Non-pigmented ciliary epithelial cell (primary cell): Measurements from ENCODE around the gene PELI1.
A peak's percentile ranks its signal among the peaks of the same experiment; 100 is the strongest.
"Not testable (repeated sequence)": the region's sequence is repeated elsewhere in the genome, so short reads cannot be mapped to it uniquely, and the experiment has no call there.

Experiments
- DNase-seq: peaks from one replicate; pipeline ENCODE4 v3.0.0-alpha.2; 2010; ENCODE audit warnings: low read depth

Gene PELI1

DNA sequence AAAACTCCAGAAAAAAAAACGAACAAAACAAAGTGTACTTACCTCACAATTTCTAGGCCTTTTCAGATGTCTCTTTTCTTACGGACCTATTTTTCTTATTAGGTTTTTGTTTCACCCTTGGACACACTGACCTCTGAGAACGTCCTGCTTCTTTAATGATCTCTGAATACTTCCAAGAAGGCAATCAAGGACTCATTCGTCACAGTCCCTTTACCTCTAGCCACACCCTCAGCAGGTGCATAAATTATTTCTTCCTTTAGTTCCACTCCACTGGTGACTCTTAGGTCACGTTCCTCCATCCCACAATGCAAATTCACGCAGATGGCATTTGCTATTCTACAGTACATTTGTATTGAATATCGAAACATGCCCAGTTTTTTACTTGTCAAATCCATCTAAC, 21.9 kb downstream of the PELI1 start:
- no peak for DNase-seq

DNA sequence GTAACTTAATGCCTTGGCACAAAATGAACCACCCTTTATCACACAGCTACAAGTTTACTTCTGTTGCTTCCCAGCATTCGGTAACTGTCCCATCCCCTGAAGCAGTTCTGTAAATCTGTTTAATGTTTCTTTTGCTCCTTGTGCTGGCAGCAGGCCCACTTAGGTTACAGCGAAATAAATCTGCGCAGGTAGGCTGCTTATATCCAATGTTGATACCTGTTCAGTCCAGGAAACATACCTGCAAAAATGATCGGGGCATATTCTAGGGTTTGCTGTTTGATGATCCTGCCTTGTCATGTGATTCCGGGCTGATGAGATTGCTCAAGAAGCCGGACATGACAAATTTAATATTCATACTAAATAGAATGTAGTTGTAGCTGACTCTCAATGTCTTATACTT, 23.3 kb downstream of the PELI1 start:
- no peak for DNase-seq

DNA sequence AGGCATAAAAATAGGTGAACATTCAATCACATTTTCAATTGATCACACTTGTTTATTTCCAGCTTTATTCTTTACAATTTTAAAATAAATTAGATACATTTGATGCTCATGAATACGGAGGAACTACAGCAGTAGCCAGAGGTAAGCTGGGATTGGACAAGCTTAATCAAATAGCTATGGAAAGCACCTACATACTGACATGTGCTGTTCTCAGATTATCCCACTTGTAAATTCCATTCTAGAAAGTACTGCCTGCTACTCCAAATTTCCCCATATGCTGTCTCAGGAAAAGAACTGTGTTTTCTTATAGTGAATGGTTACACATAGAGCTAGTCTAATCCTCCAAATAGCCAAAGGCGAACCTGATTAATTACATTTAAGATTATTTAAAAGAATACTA, 24.2 kb downstream of the PELI1 start:
- DNase-seq = no peak

DNA sequence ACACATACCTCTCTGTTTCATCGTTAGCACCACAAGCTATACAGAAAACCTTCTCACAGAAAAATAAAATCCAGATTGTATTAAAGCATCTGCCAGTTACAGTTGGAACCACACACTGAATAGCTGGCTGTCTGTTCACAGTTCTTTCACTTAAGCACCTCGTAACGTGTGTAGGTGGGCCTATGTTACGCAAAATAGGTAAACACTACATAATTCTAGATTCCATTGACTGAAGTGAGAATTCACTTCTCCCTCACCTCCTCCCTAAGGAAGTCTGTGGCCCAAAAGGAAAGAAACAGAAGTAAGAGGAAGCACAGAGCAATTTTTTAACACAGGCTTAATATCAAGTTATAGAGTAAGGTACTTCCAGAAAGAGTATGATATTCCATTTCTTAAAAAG, 24.9 kb downstream of the PELI1 start:
- DNase-seq = no peak

DNA sequence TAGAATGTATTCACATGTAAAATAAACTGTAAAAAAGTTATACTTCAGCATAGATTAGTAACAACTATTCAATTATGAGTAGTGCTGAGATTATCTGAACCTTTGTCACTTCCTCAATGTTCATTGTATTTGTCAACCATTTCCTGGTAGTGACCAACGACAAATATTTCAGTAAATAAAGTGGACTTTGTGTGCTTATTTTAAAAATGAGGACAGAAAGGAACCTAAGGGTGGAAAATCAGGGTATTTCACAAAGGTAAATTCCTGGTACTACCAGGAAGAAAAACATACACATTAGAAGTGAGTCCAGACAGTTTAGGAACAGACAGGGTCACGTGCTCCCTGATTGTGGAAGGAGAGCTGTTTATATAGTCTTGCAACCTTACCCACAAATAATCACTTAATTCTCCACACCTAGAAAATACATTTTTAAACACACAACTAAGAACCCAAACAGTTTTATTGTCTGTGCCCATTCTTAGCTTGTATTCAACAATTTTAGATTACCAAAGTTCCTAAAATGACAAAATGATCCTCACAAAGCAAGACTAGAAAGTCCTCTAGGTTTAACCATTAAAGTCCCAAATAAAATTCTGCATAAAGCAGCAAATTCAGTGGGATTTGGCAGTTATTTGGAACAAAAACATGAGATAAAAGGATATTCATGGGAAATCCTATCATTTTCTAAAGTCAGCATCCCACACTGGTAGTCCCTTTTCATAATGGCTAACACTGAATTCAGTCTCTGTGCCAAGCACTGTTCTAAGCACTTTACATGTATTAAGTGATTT, 28.2 kb downstream of the PELI1 start:
- no peak for DNase-seq

DNA sequence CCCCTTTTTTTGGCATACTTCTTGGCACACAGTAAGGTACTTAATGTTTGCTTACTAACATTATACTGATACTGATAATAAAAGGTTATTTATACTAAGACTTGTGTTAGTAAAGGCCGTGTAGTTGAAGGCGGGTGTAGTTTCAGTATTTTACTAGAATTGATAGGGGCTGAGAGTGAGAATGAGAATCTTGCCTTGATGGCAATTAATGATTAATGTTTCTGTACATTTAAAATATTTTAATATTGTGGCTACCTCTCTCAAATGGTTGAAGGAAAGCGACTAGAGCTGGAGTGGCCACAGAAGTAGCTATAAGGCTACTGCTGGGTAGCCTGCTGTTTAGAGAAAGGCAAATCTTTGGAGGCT, 29.3 kb downstream of the PELI1 start:
- DNase-seq = no peak

DNA sequence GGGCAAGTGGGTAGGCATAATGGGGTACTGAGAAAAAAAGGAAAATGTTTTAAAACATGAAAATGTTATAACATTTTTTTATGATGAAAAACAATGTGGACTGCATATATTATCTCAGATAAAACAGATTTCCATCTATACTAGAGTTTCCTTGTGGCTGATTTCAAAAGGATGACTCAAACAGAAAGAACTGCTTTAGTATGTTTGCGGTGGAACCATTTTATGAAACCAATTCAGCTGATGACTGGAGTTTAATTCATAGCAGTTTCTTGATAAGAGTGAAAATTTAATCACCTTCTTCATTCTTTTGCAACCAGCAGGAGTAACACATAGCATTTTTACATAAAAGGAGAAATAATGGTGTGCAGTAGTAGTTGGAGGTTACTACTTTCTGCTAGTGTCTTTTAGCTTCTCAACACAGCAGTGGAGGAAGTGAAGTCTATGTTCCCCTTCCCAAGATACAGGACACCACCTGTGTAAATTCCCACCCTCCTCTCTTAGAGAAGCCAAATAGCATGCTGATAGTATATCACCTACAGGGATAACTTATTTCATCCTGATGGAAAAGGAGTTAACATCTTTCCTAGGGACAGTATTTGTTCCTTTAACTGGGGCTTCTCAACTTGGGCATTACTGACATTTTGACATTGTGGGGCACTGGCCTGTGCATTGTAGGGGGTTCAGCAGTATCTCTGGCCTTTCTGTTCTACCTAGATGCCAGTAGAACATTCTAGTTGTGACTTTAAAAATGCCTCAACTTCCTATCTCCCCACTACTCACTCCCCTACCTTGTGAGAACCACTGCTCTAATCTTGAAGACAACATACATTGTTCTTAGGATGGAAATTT, 29.9 kb downstream of the PELI1 start:
- DNase-seq = peak; percentile 53

DNA sequence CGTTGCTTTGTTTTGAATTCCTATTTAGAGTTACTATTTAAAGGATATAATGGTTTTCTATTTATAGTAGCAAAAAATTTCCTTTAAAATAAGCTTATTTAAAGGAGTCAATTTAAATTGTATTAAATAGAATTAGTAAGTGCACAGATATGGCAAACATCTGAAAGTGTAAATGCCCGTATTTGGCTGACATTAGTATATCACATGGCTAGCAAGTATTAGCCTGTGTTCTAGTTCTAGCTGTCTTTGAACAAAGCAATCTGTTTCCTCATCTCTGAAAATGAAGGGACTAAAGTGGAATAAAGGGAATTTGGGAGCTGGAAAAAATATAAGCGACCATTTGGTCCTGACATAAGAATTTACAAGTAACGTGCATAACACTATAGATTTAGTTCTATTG, 32.2 kb downstream of the PELI1 start:
- no peak for DNase-seq

DNA sequence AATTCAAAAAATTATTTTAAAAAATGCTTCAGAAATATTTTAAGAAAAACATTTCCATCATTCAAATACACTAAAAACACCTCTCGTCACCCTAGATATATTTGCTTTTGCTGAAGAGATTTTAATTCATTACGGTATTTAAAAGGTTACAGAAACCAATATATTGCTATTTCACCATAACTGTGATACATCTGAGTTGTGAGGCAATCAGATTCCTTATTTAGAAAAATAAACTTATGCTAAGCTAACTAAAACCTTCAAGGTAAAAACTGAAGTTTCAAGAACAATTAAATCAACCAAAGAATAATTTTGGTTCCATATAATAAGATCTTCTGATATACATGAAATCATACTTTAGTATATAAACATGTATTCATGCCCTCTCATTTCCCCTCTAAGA, 32.8 kb downstream of the PELI1 start:
- DNase-seq = no peak

DNA sequence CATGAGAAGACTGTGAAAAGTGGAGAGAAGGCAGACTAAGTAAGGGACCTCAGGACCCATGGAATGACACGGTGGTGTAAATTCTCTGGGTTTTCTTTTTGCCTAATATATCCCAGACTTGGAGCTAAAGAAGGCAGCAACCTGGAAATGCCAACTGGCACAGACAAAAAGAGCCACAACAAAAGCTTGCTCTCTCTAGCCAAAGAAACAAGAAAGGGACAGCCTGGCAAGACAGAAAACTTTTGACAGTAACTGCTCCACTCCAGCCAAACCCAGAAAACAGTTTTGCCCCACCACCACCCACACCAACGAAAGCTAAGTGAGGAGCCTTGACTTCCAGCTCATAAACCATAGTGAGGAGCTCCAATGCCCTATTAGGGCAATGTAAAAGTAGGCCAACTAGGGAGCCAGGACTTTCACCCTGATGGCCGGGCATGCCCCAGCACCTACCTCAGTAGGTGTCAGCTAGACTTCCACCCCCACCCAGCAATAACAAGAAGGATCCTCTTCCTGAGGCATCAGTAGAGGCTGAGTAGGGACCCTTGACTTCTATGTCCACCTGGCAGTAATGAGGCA, 35.5 kb downstream of the PELI1 start:
- no peak for DNase-seq

DNA sequence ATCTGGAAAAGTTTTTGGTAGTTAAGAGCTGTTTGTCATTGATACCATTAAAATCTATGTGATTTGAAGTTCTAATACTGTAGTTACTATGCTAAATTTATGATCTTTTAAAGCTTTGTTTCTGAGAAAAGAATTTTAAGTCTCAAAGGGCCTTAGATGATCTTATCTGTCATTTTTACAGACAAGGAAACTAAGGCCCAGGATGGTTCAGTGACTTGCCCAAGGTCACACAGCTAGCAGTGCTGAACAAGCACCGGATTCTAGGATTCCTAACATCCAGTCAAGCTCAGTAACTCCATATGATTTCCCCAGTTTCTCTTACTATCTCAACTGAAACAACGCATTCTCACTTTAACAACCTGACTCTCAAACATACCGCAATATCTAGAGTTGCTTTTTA, 37.7 kb downstream of the PELI1 start:
- no peak for DNase-seq

DNA sequence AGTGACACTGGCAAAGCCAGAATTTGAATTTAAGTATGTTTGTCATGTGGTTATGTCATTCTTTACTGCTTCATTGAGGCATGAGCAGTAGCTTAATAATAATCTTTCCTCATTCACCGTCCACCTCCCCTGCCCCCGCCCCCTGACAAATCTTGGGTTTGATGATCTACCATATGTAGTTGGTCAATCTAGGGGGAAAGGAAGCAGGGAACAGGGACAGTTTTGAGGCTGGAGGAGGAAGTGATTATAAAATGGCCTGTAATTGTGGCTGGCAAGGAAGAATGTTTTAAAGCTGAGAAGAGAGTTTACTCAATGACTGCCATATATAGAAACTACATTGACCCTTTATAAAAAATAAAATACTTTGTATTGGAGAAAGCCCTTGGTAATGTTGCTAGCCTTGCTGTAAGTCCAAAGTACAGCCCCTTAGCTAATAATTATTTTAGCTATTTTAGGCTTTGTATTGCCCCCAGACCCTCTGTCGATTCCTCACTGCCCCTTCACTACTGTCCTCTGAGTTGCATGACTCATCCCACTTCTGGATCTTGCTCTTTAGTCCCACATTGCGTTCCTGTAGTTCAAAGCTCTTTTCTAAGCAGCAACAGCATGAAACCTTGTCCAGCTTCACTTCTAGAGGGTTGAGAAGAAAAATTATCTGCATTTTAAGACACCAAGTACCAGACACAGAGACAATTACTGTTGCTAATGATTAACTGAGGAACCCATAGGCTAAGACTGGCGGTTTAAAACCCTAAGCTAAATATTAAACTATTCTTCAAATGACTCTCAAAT, 38.4 kb downstream of the PELI1 start:
- DNase-seq = no peak

DNA sequence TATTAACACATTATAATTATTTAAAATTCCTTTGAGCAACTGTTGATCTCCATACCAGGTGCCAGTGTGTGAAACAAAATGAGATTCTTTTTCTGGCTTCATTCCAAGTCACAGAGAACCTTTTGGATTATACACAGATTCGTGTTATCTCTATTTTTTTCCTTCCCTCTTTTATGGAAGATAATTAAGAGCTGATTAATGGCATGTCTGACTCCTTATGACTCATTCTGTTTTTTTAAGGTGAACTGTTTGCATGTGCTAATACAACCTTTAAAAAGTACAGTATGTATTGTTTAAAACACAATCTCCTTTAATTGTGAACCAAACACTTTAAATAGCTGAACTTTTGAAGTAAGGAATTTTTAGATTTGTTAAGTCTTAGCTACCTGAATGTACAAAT, 39.3 kb downstream of the PELI1 start:
- no peak for DNase-seq

DNA sequence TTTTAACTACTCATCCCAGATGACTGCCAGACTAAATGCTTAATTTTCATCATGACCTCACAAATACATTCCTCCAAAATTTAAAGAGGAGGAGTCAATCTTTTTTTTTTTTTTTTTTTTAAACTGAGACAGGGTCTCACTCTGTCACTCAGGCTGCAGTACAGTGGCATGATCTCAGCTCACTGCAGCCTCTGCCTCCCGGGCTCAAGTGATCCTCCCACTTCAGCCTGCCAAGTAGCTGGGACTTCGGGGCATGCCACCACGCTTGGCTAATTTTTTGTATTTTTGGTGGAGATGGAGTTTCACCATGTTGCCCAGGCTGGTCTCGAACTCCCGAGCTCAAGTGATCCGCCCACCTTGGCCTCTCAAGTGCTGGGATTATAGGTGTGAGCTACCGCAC, 41.5 kb downstream of the PELI1 start:
- DNase-seq = not testable (repeated sequence)

DNA sequence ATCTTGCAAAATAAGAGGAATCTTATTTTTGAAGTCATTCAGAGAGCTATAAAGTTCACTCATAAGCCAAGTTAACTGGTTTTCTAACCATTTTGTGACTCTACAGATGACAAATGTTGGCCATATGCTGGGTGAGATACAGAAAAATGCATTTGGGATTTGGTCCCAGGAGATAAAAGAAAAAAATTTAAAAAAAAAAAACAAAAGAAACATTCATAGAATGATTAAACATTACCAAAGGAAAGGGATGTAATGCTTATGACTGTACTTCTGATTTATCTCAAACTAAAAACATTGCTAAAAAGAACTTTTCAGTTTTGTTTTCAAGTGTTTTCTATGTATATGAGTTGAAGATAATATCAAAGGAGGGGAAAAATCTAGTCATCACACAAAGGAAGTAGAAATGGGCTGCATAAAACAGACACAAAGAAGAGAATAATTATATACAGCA, 43.1 kb downstream of the PELI1 start:
- DNase-seq = no peak

DNA sequence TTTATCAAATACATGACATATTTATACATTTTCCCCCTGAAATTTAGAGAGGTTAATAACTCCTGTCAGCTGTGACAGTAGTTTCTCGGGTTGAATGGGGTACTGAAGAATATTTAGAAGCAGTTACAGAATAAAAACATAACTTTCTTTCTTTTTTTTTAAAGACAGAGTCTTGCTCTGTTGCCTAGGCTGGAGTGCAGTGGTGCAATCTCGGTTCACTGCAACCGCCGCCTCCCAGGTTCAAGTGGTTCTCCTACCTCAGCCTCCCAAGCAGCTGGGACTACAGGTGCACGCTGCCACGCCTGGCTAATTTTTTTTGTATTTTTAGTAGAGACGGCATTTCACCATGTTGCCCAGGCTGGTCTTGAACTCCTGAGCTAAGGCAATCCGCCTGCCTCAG, 43.6 kb downstream of the PELI1 start:
- DNase-seq = not testable (repeated sequence)

DNA sequence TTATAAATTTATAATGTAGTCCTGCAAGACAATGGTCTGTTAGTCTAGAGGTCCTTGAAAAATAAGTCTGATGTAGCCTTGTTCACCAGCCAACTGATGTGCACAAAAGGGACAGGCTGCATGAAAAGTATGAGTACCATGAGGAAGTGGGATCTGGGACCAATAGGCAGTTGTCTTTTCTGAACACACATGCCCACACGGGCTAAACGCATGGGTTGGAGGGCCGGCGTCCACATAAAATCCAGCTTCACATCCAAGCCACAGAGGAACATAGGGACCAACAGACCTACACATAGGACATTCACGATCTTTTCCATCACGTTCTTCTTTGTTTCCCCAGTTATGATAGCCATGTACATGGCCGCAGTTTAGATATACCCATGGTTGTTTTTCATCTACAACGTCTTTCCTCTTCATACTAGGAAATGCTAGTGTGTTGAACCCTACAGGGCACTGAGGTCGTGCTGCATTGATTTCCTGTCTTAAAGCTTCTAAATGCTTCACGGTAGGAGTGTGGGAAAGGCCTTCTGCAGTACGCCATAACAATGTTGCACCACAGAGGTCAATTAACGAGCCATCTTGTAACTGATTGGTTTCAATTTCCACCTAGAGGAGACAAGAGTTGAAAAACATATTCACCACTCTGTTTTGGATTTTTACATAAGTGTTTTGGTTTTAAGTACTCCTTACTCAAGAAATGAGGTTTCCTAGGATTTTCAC, 49.4 kb downstream of the PELI1 start:
- DNase-seq = no peak

DNA sequence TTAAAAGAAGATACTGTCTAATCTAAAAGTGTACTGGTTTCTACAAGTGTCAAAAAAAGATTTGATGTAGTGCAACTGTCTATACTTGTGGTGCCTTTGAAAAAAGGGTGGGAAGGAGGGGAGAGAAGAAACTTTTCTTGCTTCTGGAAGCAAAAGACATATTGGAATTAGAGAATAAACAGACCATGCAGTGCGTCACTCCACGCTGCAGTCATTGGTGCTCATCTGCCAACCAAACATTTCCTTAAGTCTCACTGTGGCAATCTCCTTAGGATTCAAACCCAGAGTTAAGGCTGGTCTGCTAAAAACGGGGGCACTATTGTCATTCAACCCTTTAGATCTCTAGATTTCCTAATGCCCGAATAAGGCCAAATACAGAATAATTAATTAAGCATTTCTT, 50.9 kb downstream of the PELI1 start:
- no peak for DNase-seq

DNA sequence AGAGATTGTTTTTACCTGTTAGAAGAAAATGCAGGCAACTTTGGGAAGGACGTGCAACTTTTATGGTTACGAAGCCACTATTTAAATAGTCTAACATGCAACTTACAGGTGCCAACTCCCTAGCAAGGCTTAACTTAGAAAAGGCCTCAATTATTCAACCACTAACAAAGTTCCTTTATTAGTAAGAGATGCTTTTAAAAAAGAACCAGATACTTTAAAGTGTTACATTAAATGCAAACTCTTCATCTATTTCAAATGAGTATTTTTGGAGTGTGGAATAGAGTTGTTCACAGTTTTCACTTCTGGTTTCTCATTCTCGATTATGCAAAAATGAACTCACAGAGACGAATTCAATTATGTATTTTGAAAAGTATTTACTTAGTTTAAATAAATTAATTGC, 51.7 kb downstream of the PELI1 start:
- DNase-seq = no peak

DNA sequence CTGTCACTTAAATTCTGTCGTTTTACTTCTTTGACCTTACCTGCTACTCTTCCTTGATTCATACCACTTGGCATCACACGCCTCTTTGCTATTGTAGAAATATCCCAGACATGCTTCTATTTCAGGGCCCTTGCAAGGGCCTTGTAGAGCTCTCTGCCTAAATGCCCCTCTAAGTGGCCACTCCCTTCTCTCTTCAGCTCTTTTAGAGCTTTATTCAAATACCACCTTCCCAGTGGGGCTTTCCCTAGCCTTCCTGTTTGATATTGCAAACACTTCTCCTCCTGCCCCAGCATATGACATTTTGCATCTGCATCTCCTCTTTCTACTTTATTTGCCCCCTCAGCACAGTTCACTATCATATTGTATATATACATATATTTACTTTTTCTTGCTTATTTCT, 54.0 kb downstream of the PELI1 start:
- no peak for DNase-seq

DNA sequence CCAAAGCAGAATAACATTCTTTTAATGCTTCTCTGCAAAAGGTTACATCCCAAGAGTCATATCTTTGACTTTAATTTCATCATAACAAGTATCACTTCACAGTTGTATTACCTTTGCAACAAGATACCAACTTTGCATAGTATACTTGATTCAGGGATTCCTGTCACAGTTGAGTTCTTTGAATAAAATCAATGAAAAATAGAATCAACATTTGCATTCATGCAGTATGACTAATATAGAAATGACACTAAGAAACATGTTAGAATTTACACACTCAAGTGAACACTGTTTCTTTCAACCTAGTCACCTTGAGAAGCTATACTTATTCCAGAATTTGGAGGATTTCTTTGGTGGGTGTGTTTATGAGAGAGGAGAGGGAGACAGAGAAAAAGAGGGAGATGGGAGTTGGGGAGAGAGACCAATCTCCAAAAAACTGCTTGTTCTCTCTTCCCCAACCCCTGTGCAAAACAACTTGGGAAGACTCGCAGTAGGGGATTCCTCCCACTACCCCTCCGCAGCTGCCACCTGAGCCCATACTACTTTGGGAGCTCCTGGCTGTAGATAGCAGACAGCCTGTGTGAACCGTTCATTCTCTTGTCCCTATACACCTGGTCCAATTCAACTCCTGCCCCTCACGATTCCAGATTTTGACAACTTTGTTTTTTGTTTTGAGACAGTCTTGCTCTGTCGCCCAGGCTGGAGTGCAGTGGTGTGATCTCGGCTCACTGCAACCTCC, 57.7 kb downstream of the PELI1 start:
- DNase-seq = no peak
